ENCODE data around the gene CUX1.
"Not testable (repeated sequence)": the region's sequence is repeated elsewhere in the genome, so short reads cannot be mapped to it uniquely, and the experiment has no call there.

CUX1 gene

GRCh38 chr7:102115931-102116330 lies 298.5 kb downstream of the CUX1 start:
- DNase-seq: no peak

- no peak for DNase-seq
These were observed 300.3 kb downstream of the CUX1 start for GRCh38 chr7:102117743-102118142.

GRCh38 chr7:102119213-102119651 lies 301.8 kb downstream of the CUX1 start:
- no peak for DNase-seq

- no peak for DNase-seq
These were observed 302.5 kb downstream of the CUX1 start for GRCh38 chr7:102119925-102120324.

GRCh38 chr7:102120666-102121195 lies 303.3 kb downstream of the CUX1 start:
- no peak for DNase-seq

- peak; percentile 30 for DNase-seq
These were observed 304.6 kb downstream of the CUX1 start for GRCh38 chr7:102122026-102122425.

- no peak for DNase-seq
These were observed 307.7 kb downstream of the CUX1 start for GRCh38 chr7:102125127-102125596.

- DNase-seq: no peak
These were observed 310.9 kb downstream of the CUX1 start for GRCh38 chr7:102128303-102128702.

- no peak for DNase-seq
These were observed 312.4 kb downstream of the CUX1 start for GRCh38 chr7:102129636-102130370.

- DNase-seq: peak; percentile 66
These were observed 314.9 kb downstream of the CUX1 start for GRCh38 chr7:102132209-102132752.

- no peak for DNase-seq
These were observed 321.2 kb downstream of the CUX1 start for GRCh38 chr7:102138676-102139075.

GRCh38 chr7:102140952-102141370 lies 323.5 kb downstream of the CUX1 start:
- DNase-seq: peak; percentile 80

GRCh38 chr7:102142433-102142832 lies 325.0 kb downstream of the CUX1 start:
- DNase-seq: not testable (repeated sequence)

GRCh38 chr7:102146122-102146521 lies 328.7 kb downstream of the CUX1 start:
- DNase-seq: no peak

GRCh38 chr7:102147008-102147407 lies 329.6 kb downstream of the CUX1 start:
- DNase-seq: no peak

GRCh38 chr7:102148799-102149198 lies 331.4 kb downstream of the CUX1 start:
- DNase-seq: no peak

GRCh38 chr7:102149416-102149815 lies 332.0 kb downstream of the CUX1 start:
- DNase-seq: no peak

- DNase-seq: no peak
These were observed 332.8 kb downstream of the CUX1 start for GRCh38 chr7:102150266-102150665.

- no peak for DNase-seq
These were observed 335.5 kb downstream of the CUX1 start for GRCh38 chr7:102152672-102153598.

- DNase-seq: no peak
These were observed 336.1 kb downstream of the CUX1 start for GRCh38 chr7:102153599-102153946.

- no peak for DNase-seq
These were observed 337.0 kb downstream of the CUX1 start for GRCh38 chr7:102154425-102154824.

GRCh38 chr7:102155821-102156441 lies 338.5 kb downstream of the CUX1 start:
- DNase-seq: no peak

GRCh38 chr7:102156867-102157266 lies 339.4 kb downstream of the CUX1 start:
- DNase-seq: no peak
